ENCODE results near the gene C11orf71.

- no peak for TF ChIP-seq SP1 (IDR thresholded peaks at IDR 0.05)
- TF ChIP-seq FOXK2 (IDR thresholded peaks at IDR 0.05): no peak
- no peak for TF ChIP-seq PKNOX1 (IDR thresholded peaks at IDR 0.05)
- no peak for TF ChIP-seq FOXM1 (IDR thresholded peaks at IDR 0.05; ENCODE audit: borderline replicate concordance)
- TF ChIP-seq BHLHE40 (IDR thresholded peaks at IDR 0.05; ENCODE audit: borderline replicate concordance): no peak
- TF ChIP-seq ARNT (IDR thresholded peaks at IDR 0.05): no peak
Measured at GRCh38 chr11:114413958-114414357, 13.6 kb upstream of the C11orf71 start.

Data from HEK293T (cell line).